Stimulated activated naive CD4-positive, alpha-beta T cell (primary cell): ENCODE results near the gene FBXL17.
"Not testable (repeated sequence)": the region's sequence is repeated elsewhere in the genome, so short reads cannot be mapped to it uniquely, and the experiment has no call there.

Experiments used
- DNase-seq, 6 experiments: peaks; one replicate each; lab custom pipeline; 2025; lab: John Stamatoyannopoulos, UW

The FBXL17 gene

GRCh38 chr5:108381954-108382783, at the start of gene FBXL17:
TSS of gene FBXL17 (minus strand) at chr5:108382098.
- peak; percentile 85 to 97 (median 90) for DNase-seq

- DNase-seq, result no peak
Observed at GRCh38 chr5:108430931-108431608, 49.2 kb upstream of the FBXL17 start.

GRCh38 chr5:108421713-108422112, 39.8 kb upstream of the FBXL17 start:
- DNase-seq, result no peak

GRCh38 chr5:108420755-108421154, 38.9 kb upstream of the FBXL17 start:
- DNase-seq, result no peak

- DNase-seq, result no peak
Observed at GRCh38 chr5:108420158-108420557, 38.3 kb upstream of the FBXL17 start.

- DNase-seq, result no peak
Observed at GRCh38 chr5:108418197-108418596, 36.3 kb upstream of the FBXL17 start.

GRCh38 chr5:108417166-108417670, 35.3 kb upstream of the FBXL17 start:
- DNase-seq, result no peak

GRCh38 chr5:108415726-108416125, 33.8 kb upstream of the FBXL17 start:
- no peak for DNase-seq

GRCh38 chr5:108409786-108410185, 27.9 kb upstream of the FBXL17 start:
- no peak for DNase-seq

- not testable (repeated sequence) for DNase-seq
Observed at GRCh38 chr5:108405201-108405600, 23.3 kb upstream of the FBXL17 start.

GRCh38 chr5:108398964-108399363, 17.1 kb upstream of the FBXL17 start:
- DNase-seq, result no peak

- DNase-seq, result not testable (repeated sequence)
Observed at GRCh38 chr5:108396837-108397236, 14.9 kb upstream of the FBXL17 start.

- DNase-seq, result no peak
Observed at GRCh38 chr5:108387758-108388157, 5.9 kb upstream of the FBXL17 start.

- DNase-seq, result no peak
Observed at GRCh38 chr5:108386345-108387061, 4.6 kb upstream of the FBXL17 start.

- no peak for DNase-seq
Observed at GRCh38 chr5:108384741-108385140, 2.8 kb upstream of the FBXL17 start.

GRCh38 chr5:108382784-108383330, 959 bp upstream of the FBXL17 start:
- DNase-seq, result peak in 3 of 6 experiments; percentile 64 to 84 (median 68)

GRCh38 chr5:108381350-108381953, 446 bp downstream of the FBXL17 start:
- peak; percentile 62 to 91 (median 76) for DNase-seq

- DNase-seq, result peak in 5 of 6 experiments; percentile 22 to 58 (median 50)
Observed at GRCh38 chr5:108380531-108381349, 1.2 kb downstream of the FBXL17 start.

GRCh38 chr5:108379722-108380530, 2.0 kb downstream of the FBXL17 start:
- no peak for DNase-seq

- DNase-seq, result no peak
Observed at GRCh38 chr5:108375768-108376167, 6.1 kb downstream of the FBXL17 start.
